PC-9 (cell line): ENCODE data around the gene NME7.

Experiments
- CTCF ChIP-seq: fragments of 200-600 bp; sonication (generic); conservative IDR thresholded peaks from 2 replicates; pipeline ENCODE4 v1.6.1; 2017; ENCODE audit warnings: mixed run types, antibody characterized with exemption, mild to moderate bottlenecking, moderate library complexity
- EZH2 ChIP-seq: fragments of 200-600 bp; sonication (generic); IDR thresholded peaks from 2 replicates; pipeline ENCODE4 v1.8.0; 2017; ENCODE audit warnings: antibody characterized with exemption, low read depth

- TF ChIP-seq CTCF, result no peak
- TF ChIP-seq EZH2, result no peak
These were observed 19.8 kb upstream of the NME7 start for GRCh38 chr1:169387399-169387798.
